ENCODE measurements around the gene XKR3.

DNA sequence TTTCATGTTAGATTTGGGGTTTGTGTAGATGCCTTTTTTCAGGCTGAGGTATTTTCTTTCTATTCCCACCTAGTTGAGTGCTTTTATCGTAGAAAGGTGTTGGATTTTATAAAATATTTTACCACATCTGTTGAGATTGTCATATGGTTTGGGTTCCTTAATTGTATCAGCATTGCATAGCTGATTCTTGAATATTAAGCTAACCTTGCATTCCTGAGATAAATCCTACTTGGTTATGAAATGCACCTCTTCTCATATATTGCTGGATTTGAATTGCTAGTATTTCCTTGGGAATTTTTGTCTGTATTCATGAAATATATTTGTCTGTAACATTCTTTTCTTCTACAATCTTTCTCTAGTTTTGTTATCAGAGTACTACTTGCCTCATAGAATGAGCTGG lies 10.1 kb downstream of the XKR3 start:
- TF ChIP-seq POLR2A (IDR thresholded peaks at IDR 0.05; ENCODE audit: low read length): no peak
- TF ChIP-seq GATA1 (IDR thresholded peaks at IDR 0.05; ENCODE audit: low read depth, low read length): no peak

Data from erythroblast (primary cell).